Fibroblast of the aortic adventitia (primary cell): Measurements from ENCODE around the gene PIGP. TPM values are rescaled to one million over a fixed set of nuclear protein-coding genes. Genes with fewer than 3 reads are reported as not detected.
A peak's percentile ranks its signal among the peaks of the same experiment; 100 is the strongest.

Experiments
- DNase-seq: peaks from one replicate; pipeline ENCODE4 v3.0.0-alpha.2; 2010; ENCODE audit warnings: low read depth
- H3K4me3 ChIP-seq: 2 replicates; pipeline ENCODE4 v1.5.1; 2011; ENCODE audit warnings: low read depth, mild to moderate bottlenecking, control low read depth, low read length, moderate library complexity
- total RNA-seq: library from RNA; depleted of rRNA; stranded (reverse); fragments of >200 nt; gene quantifications from 2 replicates; pipeline ENCODE4 v1.2.3, GENCODE V29; 2012; ENCODE audit warnings: low replicate concordance
- TF ChIP-seq, protein P1 (sequence below): IDR thresholded peaks from 2 replicates; pipeline ENCODE4 v1.5.1; 2011; ENCODE audit warnings: mild to moderate bottlenecking, low read length, control low read depth, inconsistent platforms; ENCODE audit not compliant: insufficient read depth

PIGP gene
- total RNA-seq, 1 donor, result 19.6 TPM

DNA sequence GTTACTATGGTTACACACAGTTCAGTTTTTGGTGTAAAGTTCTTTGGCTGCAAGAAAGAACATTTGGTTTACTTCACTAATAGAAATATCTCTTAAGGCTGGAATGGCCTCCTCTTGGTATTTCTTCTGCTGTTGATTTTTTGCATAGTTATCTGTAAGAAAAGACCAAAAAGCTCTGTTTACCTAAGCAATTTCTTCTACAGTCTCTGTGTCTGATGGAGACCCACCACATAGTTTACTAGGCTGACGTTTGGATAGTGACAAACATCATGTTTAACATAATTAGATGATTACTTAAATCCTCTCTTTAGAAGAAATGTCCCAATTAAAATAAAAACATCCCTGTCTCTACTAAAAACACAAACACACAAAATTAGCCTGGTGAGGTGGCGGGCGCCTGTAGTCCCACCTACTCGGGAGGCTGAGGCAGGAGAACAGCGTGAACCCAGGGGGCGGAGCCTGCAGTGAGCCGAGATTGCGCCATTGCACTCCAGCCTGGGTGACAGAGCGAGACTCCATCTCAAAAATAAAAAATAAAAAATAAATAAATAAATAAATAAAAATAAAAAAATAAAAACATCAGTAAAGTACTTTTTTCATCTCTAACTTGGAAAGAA, 7.2 kb downstream of the PIGP start:
- TF ChIP-seq, protein P1, sequence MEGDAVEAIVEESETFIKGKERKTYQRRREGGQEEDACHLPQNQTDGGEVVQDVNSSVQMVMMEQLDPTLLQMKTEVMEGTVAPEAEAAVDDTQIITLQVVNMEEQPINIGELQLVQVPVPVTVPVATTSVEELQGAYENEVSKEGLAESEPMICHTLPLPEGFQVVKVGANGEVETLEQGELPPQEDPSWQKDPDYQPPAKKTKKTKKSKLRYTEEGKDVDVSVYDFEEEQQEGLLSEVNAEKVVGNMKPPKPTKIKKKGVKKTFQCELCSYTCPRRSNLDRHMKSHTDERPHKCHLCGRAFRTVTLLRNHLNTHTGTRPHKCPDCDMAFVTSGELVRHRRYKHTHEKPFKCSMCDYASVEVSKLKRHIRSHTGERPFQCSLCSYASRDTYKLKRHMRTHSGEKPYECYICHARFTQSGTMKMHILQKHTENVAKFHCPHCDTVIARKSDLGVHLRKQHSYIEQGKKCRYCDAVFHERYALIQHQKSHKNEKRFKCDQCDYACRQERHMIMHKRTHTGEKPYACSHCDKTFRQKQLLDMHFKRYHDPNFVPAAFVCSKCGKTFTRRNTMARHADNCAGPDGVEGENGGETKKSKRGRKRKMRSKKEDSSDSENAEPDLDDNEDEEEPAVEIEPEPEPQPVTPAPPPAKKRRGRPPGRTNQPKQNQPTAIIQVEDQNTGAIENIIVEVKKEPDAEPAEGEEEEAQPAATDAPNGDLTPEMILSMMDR, result no peak

DNA sequence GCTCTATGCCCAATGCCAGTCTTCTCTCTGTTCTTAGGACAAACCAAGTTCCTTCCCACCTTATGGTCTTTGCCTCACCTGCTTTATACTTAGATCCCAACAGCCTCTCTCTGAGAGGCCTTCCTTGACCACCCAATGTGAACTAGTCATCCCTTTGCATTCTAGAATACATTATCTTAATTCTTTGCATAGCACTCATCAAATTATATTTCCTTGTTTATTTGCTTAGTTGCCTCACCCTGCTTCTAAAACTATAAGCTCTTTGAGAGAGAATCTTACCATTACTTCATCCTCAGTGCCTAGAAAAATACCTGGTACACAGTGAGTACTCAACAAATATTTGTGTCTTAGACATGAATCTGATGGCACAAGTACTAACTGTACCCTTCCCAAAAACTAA, 8.0 kb downstream of the PIGP start:
- no peak for DNase-seq
- TF ChIP-seq, protein P1, result no peak
- no peak overlapping the region for H3K4me3 ChIP-seq

More for the DNA sequence above, 7.2 kb downstream of the PIGP start:
- no peak for DNase-seq
- H3K4me3 ChIP-seq, result no peak overlapping the region

DNA sequence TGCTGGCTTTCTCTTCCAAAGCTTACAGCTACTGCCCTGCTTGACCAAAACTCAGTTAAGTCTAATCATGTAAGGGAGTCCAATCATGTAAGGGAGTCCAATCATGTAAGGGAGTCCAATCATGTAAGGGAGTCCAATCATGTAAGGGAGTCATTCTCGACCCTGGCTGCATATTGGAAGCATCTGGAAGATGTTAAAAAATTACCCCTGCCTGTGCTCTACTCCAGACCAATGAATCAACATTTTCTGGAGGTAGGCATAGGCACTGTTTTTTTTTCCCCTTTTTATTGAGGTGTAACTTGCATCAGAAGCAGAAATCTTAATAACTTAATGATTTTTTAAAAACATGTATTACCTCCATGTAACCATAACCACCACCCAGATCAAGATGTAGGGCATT, 9.4 kb downstream of the PIGP start:
- no peak overlapping the region for H3K4me3 ChIP-seq
- TF ChIP-seq, protein P1, result no peak
- no peak for DNase-seq

DNA sequence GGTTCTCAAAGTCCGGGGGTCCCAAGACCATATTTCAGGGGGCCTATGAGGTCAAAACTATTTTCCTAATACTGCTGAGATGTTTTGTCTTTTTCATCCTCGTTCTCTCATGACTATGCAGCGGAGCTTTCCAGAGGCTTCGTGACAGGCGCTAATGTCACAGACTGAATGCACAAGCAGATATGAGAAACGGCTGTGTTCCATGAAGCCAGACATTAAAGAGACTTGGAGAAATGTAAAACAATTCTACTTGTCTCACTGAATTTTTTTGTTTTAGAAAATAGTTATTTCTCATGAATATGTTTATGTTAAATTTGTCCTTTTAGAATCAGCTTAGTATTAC, 10.3 kb downstream of the PIGP start:
- H3K4me3 ChIP-seq, result no peak overlapping the region
- no peak for DNase-seq
- TF ChIP-seq, protein P1, result no peak

DNA sequence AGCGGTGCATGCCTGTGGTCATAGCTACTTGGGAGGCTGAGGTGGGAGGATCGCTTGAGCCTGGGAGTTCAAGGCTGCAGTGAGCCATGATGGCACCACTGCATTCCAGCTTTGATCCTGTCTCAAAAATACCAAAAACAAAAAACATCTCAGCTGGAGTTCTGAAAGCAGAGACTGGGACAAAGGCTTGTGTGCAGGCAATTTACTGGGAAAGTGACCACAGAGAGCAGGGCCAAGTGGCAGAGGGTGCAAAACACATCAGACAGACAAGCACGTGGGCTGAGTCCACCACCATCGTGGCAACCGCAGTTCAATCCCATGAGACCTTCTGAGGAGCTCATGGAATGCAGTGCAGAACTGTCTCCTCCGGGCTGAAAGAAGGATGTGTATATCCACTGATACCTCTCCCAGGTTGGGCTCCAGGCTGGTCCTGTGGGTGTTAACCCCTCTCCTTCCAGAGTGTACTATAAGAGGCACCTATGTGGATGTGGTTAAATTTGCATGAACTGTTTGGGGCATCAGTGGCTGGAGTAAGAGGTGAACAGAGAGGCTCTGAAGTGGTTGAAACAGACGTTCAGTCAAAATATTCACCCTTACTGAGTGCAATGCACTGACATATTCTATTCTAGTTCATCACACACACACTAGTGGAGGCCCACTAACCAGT, 10.8 kb downstream of the PIGP start:
- peak; percentile 41 for DNase-seq

DNA sequence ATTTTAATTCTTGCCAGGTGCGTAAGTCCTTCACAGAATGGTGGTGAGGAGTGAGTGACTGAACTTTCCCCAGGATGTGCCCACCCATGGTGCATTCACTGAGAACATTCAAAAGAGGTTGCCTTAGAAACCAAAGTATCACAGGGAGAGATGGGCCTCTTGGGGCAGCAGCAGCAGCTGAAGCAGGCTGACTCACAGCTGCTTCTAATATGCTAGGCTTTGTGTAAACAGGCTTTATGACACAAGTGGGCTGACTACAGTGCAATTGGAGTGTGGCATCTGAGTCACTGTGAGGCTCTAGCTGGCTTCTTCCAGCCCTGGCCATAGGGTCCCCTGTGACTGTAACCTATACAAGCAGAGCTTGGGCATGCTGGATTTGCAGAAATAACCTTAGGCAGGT, 12.6 kb downstream of the PIGP start:
- peak; percentile 86 for DNase-seq
- TF ChIP-seq, protein P1, result peak; percentile 32
- H3K4me3 ChIP-seq, result no peak overlapping the region

More for the DNA sequence above, 10.8 kb downstream of the PIGP start:
- no peak overlapping the region for H3K4me3 ChIP-seq
- TF ChIP-seq, protein P1, result no peak

DNA sequence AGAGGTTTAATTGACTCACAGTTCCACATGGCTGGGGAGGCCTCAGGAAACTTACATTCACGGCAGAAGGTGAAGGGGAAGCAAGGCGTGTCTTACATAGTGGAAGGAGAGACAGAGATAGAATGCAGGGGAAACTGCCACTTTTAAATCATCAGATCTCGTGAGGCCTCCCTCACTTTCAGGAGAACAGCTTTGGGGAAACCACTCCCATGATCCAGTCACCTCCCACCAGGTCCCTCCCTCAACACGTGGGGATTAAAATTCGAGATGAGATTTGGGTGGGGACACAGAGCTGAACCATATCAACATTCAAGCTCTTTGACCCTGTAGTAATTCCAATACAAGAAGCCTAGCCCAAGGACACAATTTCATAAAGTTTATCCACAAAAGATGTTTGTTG, 13.7 kb downstream of the PIGP start:
- no peak for DNase-seq
- no peak overlapping the region for H3K4me3 ChIP-seq
- TF ChIP-seq, protein P1, result no peak
